Measurements from ENCODE around the gene RNF121.

RNF121 gene

GRCh38 chr11:71935338-71935925, 6.6 kb downstream of the RNF121 start:
- no peak for DNase-seq (ENCODE audit: low read depth)

- no peak for DNase-seq (ENCODE audit: low read depth)
These were observed 8.0 kb downstream of the RNF121 start for GRCh38 chr11:71936825-71937224.

- no peak for DNase-seq (ENCODE audit: low read depth)
These were observed 9.0 kb downstream of the RNF121 start for GRCh38 chr11:71937826-71938225.

- DNase-seq (ENCODE audit: low read depth), result no peak
These were observed 11.8 kb downstream of the RNF121 start for GRCh38 chr11:71940561-71941219.

GRCh38 chr11:71946144-71946571, 17.3 kb downstream of the RNF121 start:
- DNase-seq (ENCODE audit: low read depth), result no peak

GRCh38 chr11:71947498-71947897, 18.7 kb downstream of the RNF121 start:
- DNase-seq (ENCODE audit: low read depth), result no peak

GRCh38 chr11:71948314-71949027, 19.6 kb downstream of the RNF121 start:
- no peak for DNase-seq (ENCODE audit: low read depth)

GRCh38 chr11:71949034-71949433, 20.2 kb downstream of the RNF121 start:
- no peak for DNase-seq (ENCODE audit: low read depth)

GRCh38 chr11:71951741-71952310, 23.0 kb downstream of the RNF121 start:
- no peak for DNase-seq (ENCODE audit: low read depth)

GRCh38 chr11:71955898-71956456, 27.1 kb downstream of the RNF121 start:
- no peak for DNase-seq (ENCODE audit: low read depth)

GRCh38 chr11:71962428-71963038, 33.7 kb downstream of the RNF121 start:
- no peak for DNase-seq (ENCODE audit: low read depth)

GRCh38 chr11:71963468-71963867, 34.6 kb downstream of the RNF121 start:
- DNase-seq (ENCODE audit: low read depth), result no peak

GRCh38 chr11:71964641-71965040, 35.8 kb downstream of the RNF121 start:
- DNase-seq (ENCODE audit: low read depth), result no peak

GRCh38 chr11:71971680-71972079, 42.8 kb downstream of the RNF121 start:
- no peak for DNase-seq (ENCODE audit: low read depth)

- DNase-seq (ENCODE audit: low read depth), result no peak
These were observed 47.7 kb downstream of the RNF121 start for GRCh38 chr11:71976551-71976950.

- DNase-seq (ENCODE audit: low read depth), result no peak
These were observed 48.2 kb downstream of the RNF121 start for GRCh38 chr11:71977090-71977489.

- no peak for DNase-seq (ENCODE audit: low read depth)
These were observed 49.0 kb downstream of the RNF121 start for GRCh38 chr11:71977743-71978418.

- DNase-seq (ENCODE audit: low read depth), result no peak
These were observed 50.2 kb downstream of the RNF121 start for GRCh38 chr11:71979094-71979493.

GRCh38 chr11:71979602-71980001, 50.8 kb downstream of the RNF121 start:
- DNase-seq (ENCODE audit: low read depth), result no peak

- DNase-seq (ENCODE audit: low read depth), result no peak
These were observed 57.3 kb downstream of the RNF121 start for GRCh38 chr11:71986131-71986530.

GRCh38 chr11:71987521-71987920, 58.7 kb downstream of the RNF121 start:
- no peak for DNase-seq (ENCODE audit: low read depth)

- DNase-seq (ENCODE audit: low read depth), result no peak
These were observed 59.2 kb downstream of the RNF121 start for GRCh38 chr11:71988050-71988449.

Data from T-helper 22 cell (primary cell).